ENCODE measurements around the gene MCM9.

The MCM9 gene

DNA sequence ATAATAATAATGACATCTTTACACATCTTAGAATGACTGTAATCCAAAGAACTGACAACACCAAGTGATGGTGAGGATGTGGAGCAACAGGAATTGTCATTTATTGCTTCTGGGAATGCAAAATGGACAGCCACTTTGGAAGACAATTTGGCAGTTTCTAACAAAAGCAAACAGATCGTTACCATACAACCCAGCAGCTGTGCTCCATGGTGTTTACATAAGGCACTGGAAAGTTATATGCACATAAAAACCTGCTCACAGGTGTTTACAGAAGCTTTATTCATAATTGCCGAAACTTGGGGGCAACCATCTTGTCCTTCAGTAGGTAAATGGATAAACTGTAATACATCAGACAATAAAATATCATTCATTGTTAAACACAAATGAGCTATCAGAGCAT, 59.3 kb downstream of the MCM9 start:
- Histone ChIP-seq H3K27ac (ENCODE audit: low read depth, low read length) (no peak overlapping the region), H3K4me3 (ENCODE audit: low read length) (no peak overlapping the region), H3K9me3 (ENCODE audit: control insufficient read depth, insufficient read depth, low read length) (no peaks in the 10 kb centered on the region), H3K9me2 (replicated peaks; ENCODE audit: control insufficient read depth, low read length) (no peaks in the 10 kb centered on the region), H3K4me2 (ENCODE audit: low read length) (no peak overlapping the region), H3K4me1 (ENCODE audit: control insufficient read depth, low read length) (peaks cover 13% of the 10 kb centered on the region), H3K27me3 (ENCODE audit: control insufficient read depth, low read length) (no peaks in the 10 kb centered on the region), H3K79me2 (ENCODE audit: control insufficient read depth, low read length) (peaks cover 39% of the 10 kb centered on the region), H4K20me1 (ENCODE audit: control insufficient read depth, insufficient read depth, low read depth, low read length) (no peaks in the 10 kb centered on the region), H3K36me3 (ENCODE audit: control insufficient read depth, low read length) (no peaks in the 10 kb centered on the region), H3F3A (ENCODE audit: control insufficient read depth, insufficient read depth) (no peaks in the 10 kb centered on the region)
- no peak for TF ChIP-seq EZH2phosphoT487 (IDR thresholded peaks at IDR 0.05; ENCODE audit: borderline replicate concordance, low read length)
- TF ChIP-seq, protein P1, sequence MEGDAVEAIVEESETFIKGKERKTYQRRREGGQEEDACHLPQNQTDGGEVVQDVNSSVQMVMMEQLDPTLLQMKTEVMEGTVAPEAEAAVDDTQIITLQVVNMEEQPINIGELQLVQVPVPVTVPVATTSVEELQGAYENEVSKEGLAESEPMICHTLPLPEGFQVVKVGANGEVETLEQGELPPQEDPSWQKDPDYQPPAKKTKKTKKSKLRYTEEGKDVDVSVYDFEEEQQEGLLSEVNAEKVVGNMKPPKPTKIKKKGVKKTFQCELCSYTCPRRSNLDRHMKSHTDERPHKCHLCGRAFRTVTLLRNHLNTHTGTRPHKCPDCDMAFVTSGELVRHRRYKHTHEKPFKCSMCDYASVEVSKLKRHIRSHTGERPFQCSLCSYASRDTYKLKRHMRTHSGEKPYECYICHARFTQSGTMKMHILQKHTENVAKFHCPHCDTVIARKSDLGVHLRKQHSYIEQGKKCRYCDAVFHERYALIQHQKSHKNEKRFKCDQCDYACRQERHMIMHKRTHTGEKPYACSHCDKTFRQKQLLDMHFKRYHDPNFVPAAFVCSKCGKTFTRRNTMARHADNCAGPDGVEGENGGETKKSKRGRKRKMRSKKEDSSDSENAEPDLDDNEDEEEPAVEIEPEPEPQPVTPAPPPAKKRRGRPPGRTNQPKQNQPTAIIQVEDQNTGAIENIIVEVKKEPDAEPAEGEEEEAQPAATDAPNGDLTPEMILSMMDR (IDR thresholded peaks at IDR 0.05; ENCODE audit: low read depth, low read length, poor library complexity, severe bottlenecking): no peak

DNA sequence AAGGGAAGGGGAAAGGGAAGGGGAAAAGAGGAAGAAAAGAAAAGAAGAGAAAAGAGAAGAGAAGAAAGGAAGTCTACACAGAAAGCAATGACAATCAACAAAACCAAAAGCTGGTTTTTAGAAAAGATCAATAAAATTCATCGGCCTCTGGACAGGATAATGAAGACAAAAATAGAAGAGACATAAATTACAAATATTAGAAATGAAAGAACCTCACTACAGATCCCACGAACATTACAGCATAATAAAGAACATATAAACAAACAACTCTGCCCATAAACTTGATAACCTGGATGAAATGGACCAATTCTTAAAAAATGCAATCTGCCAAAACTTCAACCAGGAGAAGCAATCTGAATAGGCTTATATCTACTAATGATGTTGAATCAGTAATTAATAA, 61.7 kb downstream of the MCM9 start:
- no peak overlapping the region for H3K4me2 ChIP-seq (ENCODE audit: low read length)
- H3F3A ChIP-seq (ENCODE audit: control insufficient read depth, insufficient read depth): no peaks in the 10 kb centered on the region
- peaks cover 5% of the 10 kb centered on the region for H3K4me1 ChIP-seq (ENCODE audit: control insufficient read depth, low read length)
- H3K79me2 ChIP-seq (ENCODE audit: control insufficient read depth, low read length): peaks cover 37% of the 10 kb centered on the region
- H3K4me3 ChIP-seq (ENCODE audit: low read length): no peak overlapping the region
- no peaks in the 10 kb centered on the region for H3K27me3 ChIP-seq (ENCODE audit: control insufficient read depth, low read length)
- no peaks in the 10 kb centered on the region for H3K9me2 ChIP-seq (replicated peaks; ENCODE audit: control insufficient read depth, low read length)
- H4K20me1 ChIP-seq (ENCODE audit: control insufficient read depth, insufficient read depth, low read depth, low read length): no peaks in the 10 kb centered on the region
- H3K36me3 ChIP-seq (ENCODE audit: control insufficient read depth, low read length): no peaks in the 10 kb centered on the region
- no peak overlapping the region for H3K27ac ChIP-seq (ENCODE audit: low read depth, low read length)
- TF ChIP-seq EZH2phosphoT487 (IDR thresholded peaks at IDR 0.05; ENCODE audit: borderline replicate concordance, low read length): no peak
- TF ChIP-seq, protein P1 (IDR thresholded peaks at IDR 0.05; ENCODE audit: low read depth, low read length, poor library complexity, severe bottlenecking): no peak
- no peaks in the 10 kb centered on the region for H3K9me3 ChIP-seq (ENCODE audit: control insufficient read depth, insufficient read depth, low read length)

DNA sequence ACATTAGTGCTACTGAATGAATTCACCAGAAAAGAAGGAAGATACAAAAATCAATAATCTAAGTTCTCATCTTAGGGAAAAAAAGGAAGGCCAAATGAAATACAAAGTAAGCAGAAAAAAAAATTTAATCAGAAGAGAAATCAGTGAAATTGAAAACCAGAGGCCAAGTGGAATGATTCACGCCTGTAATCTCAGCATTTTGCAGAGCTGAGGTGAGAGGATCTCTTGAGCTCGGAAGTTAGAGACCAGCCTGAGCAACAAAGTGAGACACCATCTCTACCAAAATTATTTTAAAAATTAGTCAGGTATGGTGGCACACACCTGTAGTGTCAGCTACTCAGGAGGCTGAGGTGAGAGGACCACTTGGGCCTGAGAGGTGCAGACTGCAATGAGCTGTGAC, 62.2 kb downstream of the MCM9 start:
- no peaks in the 10 kb centered on the region for H3K27me3 ChIP-seq (ENCODE audit: control insufficient read depth, low read length)
- TF ChIP-seq, protein P1 (IDR thresholded peaks at IDR 0.05; ENCODE audit: low read depth, low read length, poor library complexity, severe bottlenecking): no peak
- no peak for TF ChIP-seq EZH2phosphoT487 (IDR thresholded peaks at IDR 0.05; ENCODE audit: borderline replicate concordance, low read length)
- no peaks in the 10 kb centered on the region for H3K9me3 ChIP-seq (ENCODE audit: control insufficient read depth, insufficient read depth, low read length)
- no peaks in the 10 kb centered on the region for H3K9me2 ChIP-seq (replicated peaks; ENCODE audit: control insufficient read depth, low read length)
- H3K79me2 ChIP-seq (ENCODE audit: control insufficient read depth, low read length): peaks cover 34% of the 10 kb centered on the region
- no peak overlapping the region for H3K4me2 ChIP-seq (ENCODE audit: low read length)
- H3F3A ChIP-seq (ENCODE audit: control insufficient read depth, insufficient read depth): no peaks in the 10 kb centered on the region
- no peak overlapping the region for H3K4me3 ChIP-seq (ENCODE audit: low read length)
- no peaks in the 10 kb centered on the region for H3K36me3 ChIP-seq (ENCODE audit: control insufficient read depth, low read length)
- H3K4me1 ChIP-seq (ENCODE audit: control insufficient read depth, low read length): peaks cover 5% of the 10 kb centered on the region
- H3K27ac ChIP-seq (ENCODE audit: low read depth, low read length): no peak overlapping the region
- H4K20me1 ChIP-seq (ENCODE audit: control insufficient read depth, insufficient read depth, low read depth, low read length): no peaks in the 10 kb centered on the region

DNA sequence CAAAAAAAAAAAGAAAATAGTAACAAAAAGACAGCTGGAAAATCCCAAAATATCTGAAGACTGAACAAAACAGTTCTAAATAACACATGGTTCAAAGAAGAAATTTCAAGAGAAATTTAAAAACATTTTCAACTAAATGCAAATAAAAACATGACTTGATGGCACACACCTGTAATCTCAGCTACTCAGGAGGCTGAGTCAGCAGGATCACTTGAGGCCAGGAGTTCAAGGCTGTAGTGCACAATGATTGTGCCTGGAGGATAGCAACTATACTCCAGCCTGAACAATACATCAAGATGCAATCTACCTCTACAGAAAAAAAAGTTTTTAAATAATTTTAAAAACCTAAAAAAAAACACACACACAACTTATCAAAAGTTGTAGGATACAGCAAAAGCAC, 62.6 kb downstream of the MCM9 start:
- Histone ChIP-seq H3K27ac (ENCODE audit: low read depth, low read length) (no peak overlapping the region), H3F3A (ENCODE audit: control insufficient read depth, insufficient read depth) (no peaks in the 10 kb centered on the region), H3K36me3 (ENCODE audit: control insufficient read depth, low read length) (no peaks in the 10 kb centered on the region), H4K20me1 (ENCODE audit: control insufficient read depth, insufficient read depth, low read depth, low read length) (no peaks in the 10 kb centered on the region), H3K4me2 (ENCODE audit: low read length) (no peak overlapping the region), H3K4me3 (ENCODE audit: low read length) (no peak overlapping the region), H3K79me2 (ENCODE audit: control insufficient read depth, low read length) (peaks cover 31% of the 10 kb centered on the region), H3K9me3 (ENCODE audit: control insufficient read depth, insufficient read depth, low read length) (no peaks in the 10 kb centered on the region), H3K27me3 (ENCODE audit: control insufficient read depth, low read length) (no peaks in the 10 kb centered on the region), H3K9me2 (replicated peaks; ENCODE audit: control insufficient read depth, low read length) (no peaks in the 10 kb centered on the region), H3K4me1 (ENCODE audit: control insufficient read depth, low read length) (peaks cover 5% of the 10 kb centered on the region)
- TF ChIP-seq, protein P1 (IDR thresholded peaks at IDR 0.05; ENCODE audit: low read depth, low read length, poor library complexity, severe bottlenecking): no peak
- TF ChIP-seq EZH2phosphoT487 (IDR thresholded peaks at IDR 0.05; ENCODE audit: borderline replicate concordance, low read length): no peak
